B cell (primary cell): Measurements from ENCODE around the gene DKK2. TPM values are rescaled to one million over a fixed set of nuclear protein-coding genes. Genes with fewer than 3 reads are reported as not detected.

Experiments used
- ATAC-seq: fragments of 200-7000 bp; cut with Tn5 transposase; one replicate; pipeline ENCODE4 v1.10.0; 2021; ENCODE audit warnings: low read depth, mild to moderate bottlenecking, moderate number of reproducible peaks, moderate library complexity
- CTCF ChIA-PET: fragments of 350-600 bp; sonication (Branson Sonifier 250); formaldehyde crosslinking; loops from one replicate; lab custom pipeline; 2021; ENCODE audit warnings: antibody characterized with exemption, inconsistent platforms; lab: Charles Lee
- POLR2A ChIA-PET: fragments of 350-600 bp; sonication (Branson Sonifier 250); formaldehyde crosslinking; loops from one replicate; lab custom pipeline; 2021; ENCODE audit warnings: antibody characterized with exemption; lab: Charles Lee
- DNase-seq: peaks from one replicate; pipeline ENCODE4 v3.0.0; 2013
- H2AFZ ChIP-seq: 2 replicates; pipeline ENCODE4 v1.6.1; 2012; ENCODE audit warnings: mild to moderate bottlenecking, low read depth, low read length; ENCODE audit not compliant: insufficient read depth, poor library complexity, severe bottlenecking
- H3K27ac ChIP-seq, 2 donors: 1 replicate in 1 of 2; 2 replicates in 1 of 2; pipeline ENCODE4 v1.5.1; 2012 to 2013; ENCODE audit warnings: low read length in 2 of 2, mild to moderate bottlenecking in 2 of 2, moderate library complexity in 1 of 2
- H3K27me3 ChIP-seq, 4 experiments: fragments of 200-600 bp in 1 of 4; sonication (generic) in 1 of 4; replicated peaks in 1 of 4; 1 replicate in 2 of 4; 2 replicates in 2 of 4; pipeline versions ENCODE4 v1.6.1 to v1.7.0; 2013 to 2016; ENCODE audit warnings: low read length in 3 of 4, mild to moderate bottlenecking in 2 of 4, mixed read lengths in 1 of 4, moderate library complexity in 1 of 4; ENCODE audit not compliant: insufficient read depth in 4 of 4, control insufficient read depth in 3 of 4; ENCODE audit errors: control extremely low read depth in 1 of 4
- H3K36me3 ChIP-seq, 2 experiments: replicated peaks in 1 of 2; 1 replicate in 1 of 2; 2 replicates in 1 of 2; pipeline versions ENCODE4 v1.6.1 to v1.7.1; 2013; ENCODE audit warnings: low read length in 1 of 2; ENCODE audit not compliant: insufficient read depth in 2 of 2, control insufficient read depth in 1 of 2; ENCODE audit errors: control extremely low read depth in 1 of 2, extremely low read depth in 1 of 2
- H3K4me1 ChIP-seq, 2 donors: fragments of 200-600 bp in 1 of 2; sonication (generic) in 1 of 2; 1 replicate in 1 of 2; 2 replicates in 1 of 2; pipeline versions ENCODE4 v1.5.1 to v1.6.1; 2013 to 2017; ENCODE audit warnings: low read length in 2 of 2; ENCODE audit not compliant: control insufficient read depth in 2 of 2, insufficient read depth in 2 of 2
- H3K4me2 ChIP-seq: replicated peaks from 2 replicates; pipeline ENCODE3; 2012; ENCODE audit warnings: mild to moderate bottlenecking, low read depth, low read length; ENCODE audit not compliant: poor library complexity, severe bottlenecking
- H3K4me3 ChIP-seq, 5 experiments: fragments of 200-600 bp in 1 of 5; sonication (generic) in 1 of 5; 1 replicate in 3 of 5; 2 replicates in 2 of 5; pipeline versions ENCODE4 v1.5.1 to v1.7.0; 2011 to 2016; ENCODE audit warnings: low read length in 4 of 5, mild to moderate bottlenecking in 4 of 5, low read depth in 2 of 5, control low read depth in 1 of 5, moderate library complexity in 1 of 5; ENCODE audit not compliant: insufficient read depth in 1 of 5; ENCODE audit errors: control extremely low read depth in 1 of 5, extremely low read depth in 1 of 5
- H3K79me2 ChIP-seq: fragments of 200-600 bp; sonication (generic); one replicate; pipeline ENCODE4 v1.6.0; 2016; ENCODE audit warnings: low read length; ENCODE audit not compliant: control insufficient read depth, insufficient read depth
- H3K9ac ChIP-seq: fragments of 200-600 bp; sonication (generic); 2 replicates; pipeline ENCODE4 v1.6.1; 2017; ENCODE audit warnings: mild to moderate bottlenecking, low read length, moderate library complexity
- H3K9me3 ChIP-seq, 3 donors: one replicate each; pipeline versions ENCODE4 v1.6.1 to v1.7.1; 2013; ENCODE audit warnings: low read length in 2 of 3; ENCODE audit not compliant: control insufficient read depth in 2 of 3, insufficient read depth in 1 of 3; ENCODE audit errors: control extremely low read depth in 1 of 3
- H4K20me1 ChIP-seq: 2 replicates; pipeline ENCODE4 v1.6.0; 2012; ENCODE audit warnings: mild to moderate bottlenecking, low read length; ENCODE audit not compliant: insufficient read depth, control insufficient read depth, poor library complexity, severe bottlenecking
- H3K27ac Mint-ChIP-seq: one replicate; pipeline ENCODE4 v1.8.0; 2021; ENCODE audit warnings: mixed read lengths
- H3K27me3 Mint-ChIP-seq: one replicate; pipeline ENCODE4 v1.8.0; 2021; ENCODE audit warnings: mixed read lengths
- H3K4me1 Mint-ChIP-seq: one replicate; pipeline ENCODE4 v1.8.0; 2021; ENCODE audit warnings: mixed read lengths
- H3K4me3 Mint-ChIP-seq: one replicate; pipeline ENCODE4 v1.8.0; 2021; ENCODE audit warnings: mixed read lengths
- H3K9me3 Mint-ChIP-seq: one replicate; pipeline ENCODE4 v1.8.0; 2022; ENCODE audit warnings: mixed read lengths; ENCODE audit not compliant: insufficient read depth
- EZH2 ChIP-seq: IDR thresholded peaks from 2 replicates; pipeline ENCODE4 v1.6.1; 2012; ENCODE audit warnings: borderline replicate concordance, low read depth, mild to moderate bottlenecking, moderate library complexity, low read length; ENCODE audit not compliant: insufficient read depth, poor library complexity, severe bottlenecking
- WGBS: methylation state at CpG from one replicate; pipeline ENCODE4 v1.1.5; 2013; ENCODE audit warnings: missing lambda C conversion rate; ENCODE audit not compliant: insufficient coverage; 5-methylcytosine and 5-hydroxymethylcytosine counted together
- intact Hi-C: fragments of 100-400 bp; cut with micrococcal nuclease; formaldehyde crosslinking; loops from one replicate; pipeline ENCODE4 v1.10.0; 2022
- polyA plus RNA-seq: library from polyadenylated mRNA; depleted of rRNA; stranded (reverse); fragments of >200 nt; gene quantifications from 2 replicates; pipeline ENCODE4 v1.2.3, GENCODE V29; 2012
- total RNA-seq, 2 donors: library from RNA; stranded (reverse); fragments of 120-200 nt in 1 of 2; gene quantifications; 1 replicate in 1 of 2; 2 replicates in 1 of 2; pipeline versions ENCODE4 v1.2.3 to v1.2.4, GENCODE V29; 2013 to 2022
- TF ChIP-seq, protein P1 (sequence below): fragments of 200-600 bp; IDR thresholded peaks from one replicate; pipeline ENCODE4 v1.8.0; 2022; ENCODE audit warnings: antibody characterized with exemption, mild to moderate bottlenecking

DKK2 gene
- total and polyA plus RNA-seq, 2 donors (not counting 1 experiment from before 2014, with no cell fraction given): not detected

DNA sequence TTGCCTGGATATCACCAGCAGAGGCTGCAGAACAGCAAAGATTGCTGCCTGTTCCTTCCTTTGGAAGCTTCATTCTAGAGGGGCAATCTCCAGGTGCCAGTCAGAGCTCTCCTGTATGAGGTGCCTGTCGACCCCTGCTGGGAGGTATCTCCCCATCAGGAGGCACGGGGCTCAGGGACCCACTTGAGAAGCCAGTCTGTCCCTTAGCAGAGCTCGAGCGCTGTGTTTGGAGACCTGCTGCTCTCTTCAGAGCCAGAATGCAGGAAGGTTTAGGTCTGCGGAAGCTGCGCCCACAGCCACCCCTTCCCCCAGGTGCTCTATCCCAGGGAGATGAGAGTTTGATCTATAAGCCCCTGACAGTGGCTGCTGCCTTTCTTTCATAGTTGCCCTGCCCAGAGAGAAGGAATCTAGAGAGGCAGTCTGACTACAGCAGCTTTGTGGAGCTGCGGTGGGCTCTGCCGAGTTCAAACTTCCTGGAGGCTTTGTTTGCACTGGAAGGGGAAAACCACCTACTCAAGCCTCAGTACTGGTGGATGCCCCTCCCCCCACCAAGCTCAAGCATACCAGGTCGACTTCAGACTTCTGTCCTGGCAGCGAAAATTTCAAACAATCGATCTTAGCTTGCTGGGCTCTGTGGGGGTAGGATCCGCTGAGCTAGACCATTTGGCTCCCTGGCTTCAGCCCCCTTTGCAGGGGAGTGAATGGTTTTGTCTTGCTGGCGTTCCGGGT is 57.9 kb downstream of the DKK2 start:
- Histone ChIP-seq H3K9ac (no peak overlapping the region), H2AFZ (no peak overlapping the region), H3K79me2 (no peaks in the 10 kb centered on the region), H4K20me1 (no peaks in the 10 kb centered on the region), H3K4me1 (no peaks in the 10 kb centered on the region), H3K36me3 (no peaks in the 10 kb centered on the region), H3K4me2 (no peak overlapping the region), H3K4me3 (no peak overlapping the region), H3K27ac (no peak overlapping the region), H3K27me3 (no peaks in the 10 kb centered on the region), H3K9me3 (peaks cover 0 to 7% (median 0%) of the 10 kb centered on the region in 3 donors)
- Mint-ChIP-seq H3K4me1 (no peaks in the 10 kb centered on the region), H3K27ac (no peak overlapping the region), H3K27me3 (no peaks in the 10 kb centered on the region), H3K4me3 (no peak overlapping the region), H3K9me3 (peaks cover 5% of the 10 kb centered on the region)
- ChIA-PET CTCF (no interaction called here), POLR2A (no interaction called here)
- WGBS: 21% methylated on average over 4 of the region's 14 CpGs
- DNase-seq: no peak
- no peak for ATAC-seq
- intact Hi-C loops: no loop called here
- no peak for TF ChIP-seq EZH2
- TF ChIP-seq, protein P1, sequence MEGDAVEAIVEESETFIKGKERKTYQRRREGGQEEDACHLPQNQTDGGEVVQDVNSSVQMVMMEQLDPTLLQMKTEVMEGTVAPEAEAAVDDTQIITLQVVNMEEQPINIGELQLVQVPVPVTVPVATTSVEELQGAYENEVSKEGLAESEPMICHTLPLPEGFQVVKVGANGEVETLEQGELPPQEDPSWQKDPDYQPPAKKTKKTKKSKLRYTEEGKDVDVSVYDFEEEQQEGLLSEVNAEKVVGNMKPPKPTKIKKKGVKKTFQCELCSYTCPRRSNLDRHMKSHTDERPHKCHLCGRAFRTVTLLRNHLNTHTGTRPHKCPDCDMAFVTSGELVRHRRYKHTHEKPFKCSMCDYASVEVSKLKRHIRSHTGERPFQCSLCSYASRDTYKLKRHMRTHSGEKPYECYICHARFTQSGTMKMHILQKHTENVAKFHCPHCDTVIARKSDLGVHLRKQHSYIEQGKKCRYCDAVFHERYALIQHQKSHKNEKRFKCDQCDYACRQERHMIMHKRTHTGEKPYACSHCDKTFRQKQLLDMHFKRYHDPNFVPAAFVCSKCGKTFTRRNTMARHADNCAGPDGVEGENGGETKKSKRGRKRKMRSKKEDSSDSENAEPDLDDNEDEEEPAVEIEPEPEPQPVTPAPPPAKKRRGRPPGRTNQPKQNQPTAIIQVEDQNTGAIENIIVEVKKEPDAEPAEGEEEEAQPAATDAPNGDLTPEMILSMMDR: no peak

DNA sequence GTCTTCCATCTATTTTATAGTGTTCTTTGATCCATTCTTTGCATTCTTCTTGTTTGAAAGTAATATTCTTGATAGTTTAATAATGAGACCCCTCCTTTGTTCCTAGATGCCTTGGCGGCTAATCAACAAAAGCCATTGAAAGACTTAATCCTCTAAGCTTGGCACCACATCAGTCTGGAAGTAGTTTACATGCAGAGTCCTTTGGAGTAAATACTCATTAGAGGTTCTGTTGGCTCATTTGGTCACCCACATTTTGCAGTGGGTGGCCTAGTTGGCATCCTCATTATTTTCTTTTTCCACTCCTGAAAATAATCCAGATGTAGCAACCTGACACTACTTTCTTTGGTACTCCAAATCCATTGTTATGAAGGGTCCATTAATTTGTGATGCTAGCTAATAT is 64.5 kb downstream of the DKK2 start:
- Histone ChIP-seq H3K27ac (no peak overlapping the region), H3K4me1 (no peaks in the 10 kb centered on the region), H2AFZ (no peak overlapping the region), H3K4me2 (no peak overlapping the region), H3K36me3 (no peaks in the 10 kb centered on the region), H3K27me3 (no peaks in the 10 kb centered on the region), H3K9me3 (no peaks in the 10 kb centered on the region), H3K9ac (no peak overlapping the region), H4K20me1 (no peaks in the 10 kb centered on the region), H3K79me2 (no peaks in the 10 kb centered on the region), H3K4me3 (no peak overlapping the region)
- Mint-ChIP-seq H3K4me1 (no peaks in the 10 kb centered on the region), H3K4me3 (no peak overlapping the region), H3K27me3 (no peaks in the 10 kb centered on the region), H3K9me3 (peaks cover 5% of the 10 kb centered on the region), H3K27ac (no peak overlapping the region)
- ChIA-PET POLR2A (no interaction called here), CTCF (no interaction called here)
- no CpG with 5 or more reads among the region's 1 CpG for WGBS
- intact Hi-C loops: no loop called here
- DNase-seq (no peak), ATAC-seq (no peak)
- TF ChIP-seq, protein P1: no peak
- TF ChIP-seq EZH2: no peak
